HG03139 (cell line): ENCODE data around the gene HRAS.
"Not testable (repeated sequence)": the region's sequence is repeated elsewhere in the genome, so short reads cannot be mapped to it uniquely, and the experiment has no call there.

Source experiments
- ATAC-seq: cut with Tn5 transposase; IDR thresholded peaks from one replicate; pipeline ENCODE4 v1.9.1; 2021; ENCODE audit not compliant: unreplicated experiment

Gene HRAS

GRCh38 chr11:535519-536454 lies at the start of gene HRAS:
Gene HRAS (minus strand): TSS chr11:535576.
- peak; percentile 66 for ATAC-seq

DNA sequence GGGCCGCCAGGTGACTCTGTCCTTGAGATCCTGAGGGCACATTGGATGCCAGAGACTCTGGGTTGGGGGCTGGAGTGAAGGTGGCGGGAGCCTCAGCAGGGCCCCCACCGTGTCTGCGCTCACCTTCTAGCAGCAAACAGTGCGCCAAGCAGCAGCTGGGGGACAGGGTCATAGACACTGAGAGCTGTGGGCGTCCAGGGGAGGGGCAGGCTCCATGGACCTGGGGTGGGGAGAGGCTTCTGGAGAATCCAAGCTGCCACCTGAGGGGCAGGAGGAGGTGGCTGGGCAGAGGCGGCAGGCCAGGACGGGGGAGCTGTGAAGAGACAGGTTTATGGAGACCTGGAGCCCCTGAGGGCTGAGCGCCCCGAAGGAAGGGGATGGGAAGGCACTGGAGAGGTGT lies 48.9 kb upstream of the HRAS start:
- ATAC-seq, result no peak

DNA sequence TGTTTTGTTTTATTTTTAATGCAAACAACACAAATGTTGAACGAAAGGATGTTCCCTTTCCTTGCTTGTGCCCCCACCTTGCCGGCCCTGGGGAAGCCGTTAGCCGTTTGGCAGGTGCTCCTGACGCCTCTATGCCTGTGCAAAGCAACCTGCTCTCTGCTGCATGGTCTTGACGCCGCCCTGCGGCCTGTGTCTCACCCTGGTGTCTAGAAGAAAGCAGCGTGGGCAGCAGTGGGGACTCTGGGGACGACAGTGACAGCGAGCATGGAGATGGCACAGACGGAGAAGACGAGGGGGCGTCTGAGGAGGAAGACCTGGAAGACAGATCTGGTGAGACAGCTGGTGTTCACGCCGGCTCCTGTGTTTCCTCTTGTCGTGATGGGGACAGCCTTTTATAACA lies 46.4 kb upstream of the HRAS start:
- ATAC-seq, result no peak

DNA sequence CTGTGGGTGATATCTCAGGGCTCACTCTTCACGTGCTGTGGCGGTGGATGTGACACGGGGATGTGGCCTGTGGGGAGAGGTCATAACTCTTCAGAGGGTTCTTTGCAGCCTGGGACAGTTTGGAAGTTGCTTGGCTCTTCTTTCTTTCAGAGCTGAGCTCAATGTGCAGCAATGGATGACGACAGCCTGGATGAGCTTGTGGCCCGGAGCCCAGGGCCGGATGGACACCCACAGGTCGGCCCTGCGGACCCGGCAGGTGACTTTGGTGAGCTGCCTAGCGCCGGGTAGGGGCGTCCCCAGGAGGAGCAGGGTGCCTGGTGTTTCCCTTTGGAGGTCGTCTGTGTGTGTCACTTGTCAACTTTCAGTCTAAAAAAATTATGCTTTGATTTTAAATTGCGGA lies 46.0 kb upstream of the HRAS start:
- no peak for ATAC-seq

DNA sequence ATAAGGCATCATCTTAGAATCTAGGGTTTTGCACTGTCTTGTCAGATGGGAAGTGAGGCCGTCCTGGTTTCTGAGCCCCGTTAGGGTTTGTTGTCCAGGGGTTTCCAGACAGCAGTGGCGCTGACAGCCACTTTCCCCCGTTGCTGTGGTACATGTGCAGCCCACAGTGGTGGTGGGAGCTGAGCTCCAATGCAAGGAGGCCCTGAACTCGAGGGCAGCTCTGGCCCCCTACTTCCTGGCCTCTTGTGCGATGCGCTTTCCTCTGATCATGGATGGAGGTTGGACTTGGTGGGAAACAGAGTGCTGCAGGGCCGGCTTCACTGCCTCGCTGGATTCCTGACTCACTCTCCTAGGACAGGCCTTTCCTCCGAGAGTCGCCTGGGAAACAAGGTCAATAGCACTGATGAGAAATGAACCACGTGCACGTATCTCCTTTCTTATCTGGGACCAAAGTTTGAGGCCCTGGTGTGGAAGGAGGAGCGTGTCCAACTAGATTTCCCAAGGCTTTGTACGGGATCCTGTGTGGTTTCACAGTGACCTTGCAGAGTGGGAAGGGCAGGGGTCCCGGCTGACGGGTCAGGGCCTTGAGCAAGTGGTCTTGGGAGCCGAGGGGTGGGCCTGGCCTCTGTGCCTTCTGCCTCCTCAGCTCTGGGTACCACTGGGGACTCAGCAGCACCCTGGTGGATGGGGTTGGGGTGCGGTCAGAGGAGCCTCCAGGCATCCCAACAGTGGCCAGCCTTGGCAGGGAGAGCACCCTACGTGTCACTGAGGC lies 44.6 kb upstream of the HRAS start:
- ATAC-seq, result no peak

DNA sequence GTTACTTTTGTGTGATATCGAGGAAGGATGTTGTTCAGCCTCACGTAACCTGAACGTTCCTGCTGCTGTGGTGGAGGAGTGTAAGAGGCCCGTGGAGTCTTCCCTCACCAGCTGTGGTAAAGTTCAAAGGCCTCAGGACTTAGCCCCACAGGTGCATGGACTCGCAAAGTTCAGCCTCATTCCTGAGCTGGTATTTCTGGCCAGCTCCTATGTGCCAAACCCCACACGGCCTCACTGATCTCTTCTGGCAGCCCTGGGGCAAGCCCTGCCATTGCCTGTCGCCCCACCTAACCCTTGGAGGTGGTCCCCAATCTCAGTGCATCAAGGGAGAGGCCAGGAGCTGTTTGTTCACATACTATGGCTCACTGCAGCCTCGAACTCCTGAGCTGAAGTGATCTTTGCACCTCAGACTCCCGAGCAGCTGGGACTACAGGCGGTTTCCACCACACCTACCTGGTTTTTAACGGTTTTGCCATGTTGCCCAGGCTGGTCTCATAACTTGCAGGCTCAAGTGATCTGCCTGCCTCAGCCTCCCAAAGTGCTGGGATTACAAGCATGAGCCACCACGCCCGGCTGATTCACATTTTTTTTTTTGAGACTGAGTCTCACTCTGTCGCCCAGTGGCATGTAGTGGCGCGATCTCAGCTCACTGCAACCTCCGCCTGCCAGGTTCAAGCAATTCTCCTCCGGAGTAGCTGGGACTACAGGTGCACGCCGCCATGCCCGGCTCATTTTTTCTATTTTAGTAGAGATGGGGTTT lies 43.1 kb upstream of the HRAS start:
- ATAC-seq, result no peak

DNA sequence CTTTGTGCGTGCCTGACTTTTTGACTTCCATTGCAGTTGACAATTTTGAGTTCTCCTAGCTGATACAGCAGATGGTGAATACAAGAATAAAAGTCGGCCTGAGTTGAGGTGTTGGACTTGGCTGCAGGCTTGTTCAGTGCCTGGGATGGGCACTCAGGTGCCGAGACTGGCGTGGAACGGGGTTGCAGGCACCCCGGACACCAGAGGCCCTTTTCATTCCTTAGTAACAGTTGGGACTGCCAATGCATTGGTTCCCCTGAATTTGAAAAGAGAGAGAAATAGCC lies 42.2 kb upstream of the HRAS start:
- ATAC-seq, result no peak

GRCh38 chr11:576811-577610 lies 41.6 kb upstream of the HRAS start:
- ATAC-seq, result no peak

- peak; percentile 78 for ATAC-seq
Measured at GRCh38 chr11:575996-576768, 40.8 kb upstream of the HRAS start, which contains the start of gene PHRF1. Gene PHRF1 (plus strand): TSS chr11:576470. CDS start chr11:581513, 5,043 bp downstream.

DNA sequence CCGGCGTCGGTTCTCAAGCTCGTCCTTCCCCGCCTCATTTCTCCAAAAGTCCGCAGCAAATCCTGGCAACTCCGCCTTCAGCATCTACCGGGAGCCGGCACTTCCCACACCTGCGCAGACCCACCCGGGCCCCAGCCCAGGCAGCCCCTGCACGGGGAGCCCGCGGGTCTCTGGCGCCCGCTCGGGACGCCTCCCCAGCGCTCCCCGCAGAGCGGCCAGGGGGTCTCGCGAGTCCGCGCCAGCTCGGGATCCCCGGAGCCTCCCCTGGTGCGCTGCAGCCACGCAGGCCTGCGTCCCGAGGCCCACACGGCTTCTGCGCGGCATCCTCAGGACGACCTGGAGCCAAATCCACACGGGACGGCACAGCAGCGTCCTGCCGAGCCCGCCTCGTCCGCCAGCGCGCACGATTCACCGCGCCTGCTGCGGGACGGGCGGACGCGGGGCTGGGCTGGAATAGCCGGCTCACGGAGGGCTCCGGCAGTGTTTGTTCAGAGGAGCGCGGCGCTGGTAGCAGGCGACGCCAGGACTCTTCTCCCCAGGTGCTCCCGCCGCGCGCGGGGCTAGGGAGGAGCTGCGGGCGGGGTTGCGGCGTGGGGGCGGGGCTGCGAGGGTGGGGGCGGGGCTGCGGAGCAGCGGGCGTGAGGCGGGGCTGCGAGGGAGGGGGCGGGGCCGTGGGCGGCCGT lies 40.1 kb upstream of the HRAS start:
- ATAC-seq, result peak; percentile 30

GRCh38 chr11:574632-575312 lies 39.4 kb upstream of the HRAS start:
- ATAC-seq, result no peak

DNA sequence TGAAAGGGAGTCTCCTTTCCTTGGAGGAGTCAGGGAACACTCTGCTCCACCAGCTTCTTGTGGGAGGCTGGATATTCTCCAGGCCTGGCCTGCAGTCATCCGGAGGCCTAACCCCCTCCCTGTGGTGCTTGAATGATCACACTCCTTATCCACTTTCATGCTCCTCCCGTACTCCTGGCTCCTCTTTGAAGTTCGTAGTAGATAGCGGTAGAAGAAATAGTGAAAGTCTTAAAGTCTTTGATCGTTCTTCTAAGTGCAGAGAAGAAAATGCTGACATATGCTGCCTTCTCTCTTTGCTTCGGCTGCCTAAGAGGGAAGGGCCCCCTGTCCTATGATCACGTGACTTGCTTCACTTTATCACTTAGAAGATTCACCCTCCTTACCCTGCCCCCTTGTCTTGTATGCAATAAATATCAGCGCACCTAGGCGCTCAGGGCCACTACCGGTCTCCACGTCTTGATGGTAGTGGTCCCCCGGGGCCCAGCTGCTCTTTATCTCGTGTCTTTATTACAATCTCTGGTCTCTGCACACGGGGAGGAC lies 38.7 kb upstream of the HRAS start:
- ATAC-seq, result not testable (repeated sequence)

DNA sequence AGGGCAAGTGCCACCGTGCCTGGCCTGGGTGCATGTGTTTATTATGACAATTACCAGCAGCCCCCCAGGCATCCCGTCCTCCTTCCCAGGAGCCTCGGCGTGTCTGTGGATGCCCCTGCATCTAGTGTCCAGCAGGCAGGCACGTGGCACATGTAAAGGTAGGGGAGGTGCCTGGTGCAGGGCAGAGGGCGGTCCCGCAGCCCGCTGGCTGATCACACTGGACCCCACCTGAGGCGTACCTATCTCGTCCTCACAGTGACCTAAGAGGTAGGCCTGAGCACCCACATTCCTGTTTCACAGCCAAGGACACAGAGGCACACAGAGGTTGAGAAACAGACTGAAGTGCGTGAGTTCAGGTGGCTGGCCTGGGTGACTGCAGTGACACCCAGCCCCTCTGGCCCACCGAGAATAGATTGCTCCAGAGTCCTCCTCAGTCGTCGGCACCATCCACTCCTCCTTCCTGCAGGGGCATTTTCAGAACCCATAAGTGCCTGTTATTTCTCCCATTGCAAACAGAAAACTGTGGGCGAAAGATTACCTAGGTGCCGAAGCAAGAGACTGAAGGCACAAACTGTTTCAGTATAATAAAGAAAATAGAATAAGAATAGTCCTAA lies 37.9 kb upstream of the HRAS start:
- no peak for ATAC-seq

DNA sequence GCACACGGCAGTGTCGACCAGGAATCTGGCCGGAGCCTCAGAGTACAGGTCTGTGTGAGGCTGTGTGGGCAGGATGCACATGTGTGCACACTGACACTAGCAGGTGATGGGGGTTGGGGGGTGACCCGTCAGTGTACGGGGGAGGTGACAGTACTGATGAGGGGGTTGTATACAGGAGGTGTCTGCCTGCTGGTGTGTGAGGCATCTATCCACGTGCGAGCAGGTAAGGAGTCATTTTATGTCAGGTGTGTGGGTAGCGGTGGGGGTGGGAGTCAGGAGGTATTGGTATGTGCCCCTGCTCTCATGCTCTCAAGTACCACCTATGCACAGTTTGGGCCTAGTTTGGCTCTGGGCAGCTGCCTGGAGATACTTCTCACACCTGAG lies 36.4 kb upstream of the HRAS start:
- ATAC-seq, result no peak

GRCh38 chr11:569158-569885 lies 33.9 kb upstream of the HRAS start:
- ATAC-seq, result no peak

DNA sequence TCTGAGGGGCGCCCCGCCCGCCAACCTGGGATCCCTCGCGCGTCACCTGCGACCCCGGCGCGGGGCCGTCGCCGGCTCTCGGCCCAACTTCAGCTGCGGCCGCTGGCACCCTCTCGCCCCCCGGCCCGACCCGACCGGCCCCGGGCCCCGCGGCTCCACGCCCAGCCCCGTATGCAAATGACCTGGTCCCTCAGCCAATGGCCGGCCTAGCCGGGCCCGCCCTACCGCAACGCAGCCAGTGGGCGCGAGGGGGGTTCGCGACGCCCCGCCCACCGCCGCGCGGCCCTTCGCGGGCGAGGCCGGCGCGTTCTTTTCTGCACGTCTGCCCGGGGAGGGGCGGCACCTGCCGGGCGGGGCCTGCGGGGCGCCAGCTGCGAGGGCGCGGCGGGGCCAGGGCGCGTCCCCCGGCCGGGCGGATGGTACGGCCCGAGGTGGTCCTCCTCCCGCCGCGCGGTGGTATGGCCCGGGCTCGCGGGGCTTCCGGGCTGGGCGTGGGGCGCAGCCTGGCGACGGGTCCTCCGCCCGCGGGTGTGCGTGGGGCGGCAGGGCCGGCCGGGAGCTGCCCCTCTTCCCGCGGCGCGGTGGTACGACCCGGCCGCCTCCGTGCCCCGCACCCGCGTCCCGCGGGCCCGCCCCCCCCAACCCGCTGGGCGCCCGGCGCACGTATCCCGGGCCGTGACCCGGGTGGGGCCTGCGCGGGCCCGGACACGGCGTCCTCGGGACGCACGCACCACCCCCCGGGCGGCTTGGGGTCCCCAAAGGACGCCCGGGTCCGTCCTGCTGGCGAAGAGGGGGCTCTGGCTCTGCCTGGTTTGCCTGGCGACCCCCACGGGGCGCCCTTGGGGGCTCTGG lies 33.2 kb upstream of the HRAS start:
- peak; percentile 88 for ATAC-seq
